GM12878 (cell line): ENCODE results near the gene LTBP4. TPM values are rescaled to one million over a fixed set of nuclear protein-coding genes. Genes with fewer than 3 reads are reported as not detected.

Experiments used
- FOXK2 ChIP-seq: fragments of 450-650 bp; IDR thresholded peaks from 2 replicates; pipeline ENCODE4 v1.6.1; 2017; ENCODE audit warnings: mild to moderate bottlenecking, moderate library complexity
- KAT2A ChIP-seq: conservative IDR thresholded peaks from 2 replicates; pipeline ENCODE4 v1.6.1; 2011; ENCODE audit warnings: low read depth, low read length; ENCODE audit not compliant: control insufficient read depth
- PBX3 ChIP-seq: IDR thresholded peaks from 2 replicates; pipeline ENCODE4 v1.6.1; 2011; ENCODE audit warnings: mild to moderate bottlenecking, low read depth, low read length, moderate library complexity; ENCODE audit not compliant: insufficient replicate concordance
- SPI1 ChIP-seq: IDR thresholded peaks from 2 replicates; pipeline ENCODE4 v1.6.1; 2011; ENCODE audit warnings: low read depth, mild to moderate bottlenecking, low read length, moderate library complexity, borderline replicate concordance; ENCODE audit not compliant: insufficient read depth
- ZNF384 ChIP-seq: IDR thresholded peaks from 2 replicates; pipeline ENCODE4 v1.6.1; 2012; ENCODE audit warnings: low read depth, mild to moderate bottlenecking, low read length, improper control_type of control experiment, borderline replicate concordance
- polyA plus RNA-seq, 11 experiments: library from polyadenylated mRNA; depleted of rRNA in 4 of 11; unstranded in 6 of 11; stranded (reverse) in 5 of 11; fragments of >200 nt; fragmentation: Nextera tagmentation in 4 of 11; fragmentation: Illumina TruSeq in 1 of 11; extraction: Ambion mirVana in 4 of 11; extraction: Trizol in 1 of 11; gene quantifications; 1 replicate in 1 of 11; 2 replicates in 10 of 11; pipeline versions ENCODE4 v1.2.1 to v1.2.3, GENCODE V29; 2011 to 2016; ENCODE audit warnings: inconsistent platforms in 2 of 11, missing spikeins in 2 of 11, low read depth in 1 of 11
- total RNA-seq, 4 experiments: library from RNA; depleted of rRNA in 3 of 4; stranded (reverse); fragments of >200 nt in 3 of 4; fragmentation: Illumina TruSeq in 1 of 4; extraction: Trizol in 1 of 4; gene quantifications; 2 replicates each; pipeline versions ENCODE4 v1.2.1 to v1.2.3, GENCODE V29; 2013 to 2021
- TF ChIP-seq, protein P1 (sequence below): fragments of 450-650 bp; IDR thresholded peaks from 2 replicates; pipeline ENCODE4 v1.6.1; 2017; ENCODE audit warnings: mild to moderate bottlenecking, moderate library complexity

The LTBP4 gene
- total and polyA plus RNA-seq, 10 of the 15 experiments (the other 5 are each of a cell fraction or from before 2014, with no cell fraction given): 0.09 to 34.6 (median 8.5) TPM; not detected in 1

GRCh38 chr19:40659566-40659965 is 58.4 kb downstream of the LTBP4 start (continued):
- no peak for TF ChIP-seq KAT2A
- no peak for TF ChIP-seq ZNF384
- TF ChIP-seq, protein P1, sequence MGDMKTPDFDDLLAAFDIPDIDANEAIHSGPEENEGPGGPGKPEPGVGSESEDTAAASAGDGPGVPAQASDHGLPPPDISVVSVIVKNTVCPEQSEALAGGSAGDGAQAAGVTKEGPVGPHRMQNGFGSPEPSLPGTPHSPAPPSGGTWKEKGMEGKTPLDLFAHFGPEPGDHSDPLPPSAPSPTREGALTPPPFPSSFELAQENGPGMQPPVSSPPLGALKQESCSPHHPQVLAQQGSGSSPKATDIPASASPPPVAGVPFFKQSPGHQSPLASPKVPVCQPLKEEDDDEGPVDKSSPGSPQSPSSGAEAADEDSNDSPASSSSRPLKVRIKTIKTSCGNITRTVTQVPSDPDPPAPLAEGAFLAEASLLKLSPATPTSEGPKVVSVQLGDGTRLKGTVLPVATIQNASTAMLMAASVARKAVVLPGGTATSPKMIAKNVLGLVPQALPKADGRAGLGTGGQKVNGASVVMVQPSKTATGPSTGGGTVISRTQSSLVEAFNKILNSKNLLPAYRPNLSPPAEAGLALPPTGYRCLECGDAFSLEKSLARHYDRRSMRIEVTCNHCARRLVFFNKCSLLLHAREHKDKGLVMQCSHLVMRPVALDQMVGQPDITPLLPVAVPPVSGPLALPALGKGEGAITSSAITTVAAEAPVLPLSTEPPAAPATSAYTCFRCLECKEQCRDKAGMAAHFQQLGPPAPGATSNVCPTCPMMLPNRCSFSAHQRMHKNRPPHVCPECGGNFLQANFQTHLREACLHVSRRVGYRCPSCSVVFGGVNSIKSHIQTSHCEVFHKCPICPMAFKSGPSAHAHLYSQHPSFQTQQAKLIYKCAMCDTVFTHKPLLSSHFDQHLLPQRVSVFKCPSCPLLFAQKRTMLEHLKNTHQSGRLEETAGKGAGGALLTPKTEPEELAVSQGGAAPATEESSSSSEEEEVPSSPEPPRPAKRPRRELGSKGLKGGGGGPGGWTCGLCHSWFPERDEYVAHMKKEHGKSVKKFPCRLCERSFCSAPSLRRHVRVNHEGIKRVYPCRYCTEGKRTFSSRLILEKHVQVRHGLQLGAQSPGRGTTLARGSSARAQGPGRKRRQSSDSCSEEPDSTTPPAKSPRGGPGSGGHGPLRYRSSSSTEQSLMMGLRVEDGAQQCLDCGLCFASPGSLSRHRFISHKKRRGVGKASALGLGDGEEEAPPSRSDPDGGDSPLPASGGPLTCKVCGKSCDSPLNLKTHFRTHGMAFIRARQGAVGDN: no peak
- no peak for TF ChIP-seq PBX3
- no peak for TF ChIP-seq FOXK2
- TF ChIP-seq SPI1: no peak
